Suppressor macrophage (primary cell): Measurements from ENCODE around the gene ASB2.

Experiments used
- DNase-seq, 4 experiments: peaks; one replicate each; pipeline ENCODE4 v3.0.0-alpha.2; 2020 to 2022

The ASB2 gene

GRCh38 chr14:93960774-93961438 lies 15.5 kb downstream of the ASB2 start:
- DNase-seq: peak in 2 of 4 experiments; percentile 26 to 41

GRCh38 chr14:93960108-93960475 lies 16.3 kb downstream of the ASB2 start:
- peak in 1 of 4 experiments; percentile 52 for DNase-seq

- DNase-seq: peak; percentile 87 to 95 (median 92)
Measured at GRCh38 chr14:93959239-93960107, 16.9 kb downstream of the ASB2 start.

- DNase-seq: no peak
Measured at GRCh38 chr14:93958567-93959238, 17.7 kb downstream of the ASB2 start.

GRCh38 chr14:93957751-93958566 lies 18.4 kb downstream of the ASB2 start:
- DNase-seq: peak; percentile 19 to 67 (median 57)

GRCh38 chr14:93957333-93957710 lies 19.0 kb downstream of the ASB2 start:
- no peak for DNase-seq

GRCh38 chr14:93956514-93957332 lies 19.6 kb downstream of the ASB2 start:
- DNase-seq: no peak

- no peak for DNase-seq
Measured at GRCh38 chr14:93955850-93956481, 20.4 kb downstream of the ASB2 start.

- peak; percentile 87 to 94 (median 93) for DNase-seq
Measured at GRCh38 chr14:93954900-93955849, 21.2 kb downstream of the ASB2 start.

- DNase-seq: no peak
Measured at GRCh38 chr14:93954516-93954830, 21.9 kb downstream of the ASB2 start.

- peak in 3 of 4 experiments; percentile 24 to 40 (median 36) for DNase-seq
Measured at GRCh38 chr14:93953739-93954515, 22.4 kb downstream of the ASB2 start.

GRCh38 chr14:93953263-93953662 lies 23.1 kb downstream of the ASB2 start:
- no peak for DNase-seq

- DNase-seq: no peak
Measured at GRCh38 chr14:93952829-93953228, 23.5 kb downstream of the ASB2 start.

GRCh38 chr14:93951635-93952540 lies 24.5 kb downstream of the ASB2 start:
- DNase-seq: peak; percentile 33 to 62 (median 53)

- DNase-seq: no peak
Measured at GRCh38 chr14:93950948-93951634, 25.3 kb downstream of the ASB2 start.

GRCh38 chr14:93949511-93950075 lies 26.8 kb downstream of the ASB2 start:
- DNase-seq: no peak

GRCh38 chr14:93947282-93947681 lies 29.1 kb downstream of the ASB2 start:
- DNase-seq: no peak
